ENCODE measurements around the gene FAM163B. TPM values are rescaled to one million over a fixed set of nuclear protein-coding genes. Genes with fewer than 3 reads are reported as not detected.

The FAM163B gene
- total RNA-seq, 1 experiment from 2014 or later: not detected

DNA sequence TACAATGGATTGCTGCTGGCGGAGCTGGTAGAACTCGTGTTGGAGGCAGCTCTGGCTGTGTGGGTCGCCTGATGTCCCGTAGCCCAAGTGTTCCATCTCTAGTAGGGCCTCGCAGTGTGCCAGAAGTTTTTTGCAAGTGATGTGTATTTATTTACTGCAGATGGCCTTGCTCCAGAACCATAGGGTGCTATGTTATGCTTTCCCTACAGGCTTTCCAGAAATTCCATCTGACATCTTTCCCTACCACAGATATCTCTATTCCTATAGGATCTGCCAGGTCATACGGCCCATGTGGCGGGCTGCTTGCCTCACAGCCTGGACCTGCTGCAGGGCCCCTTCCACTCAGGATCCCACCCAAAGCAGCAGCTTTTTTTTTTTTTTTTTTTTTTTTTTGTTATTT is 57.7 kb downstream of the FAM163B start:
- Mint-ChIP-seq H3K4me1 (ENCODE audit: insufficient read depth, unreplicated experiment) (no peaks in the 10 kb centered on the region), H3K36me3 (ENCODE audit: insufficient read depth, unreplicated experiment) (no peaks in the 10 kb centered on the region), H3K27me3 (ENCODE audit: insufficient read depth, unreplicated experiment) (peaks cover 59% of the 10 kb centered on the region), H3K9me3 (ENCODE audit: unreplicated experiment) (no peaks in the 10 kb centered on the region), H3K4me3 (ENCODE audit: unreplicated experiment) (no peak overlapping the region), H3K27ac (ENCODE audit: low read depth, unreplicated experiment) (no peak overlapping the region)
- ChIA-PET POLR2A (no interaction called here), CTCF (interaction anchor here (0.6 kb wide), 1 partner anchor 65 kb away, joined by 3 read pairs; no protein-coding TSS in a partner anchor)
- TF ChIP-seq, protein P1, sequence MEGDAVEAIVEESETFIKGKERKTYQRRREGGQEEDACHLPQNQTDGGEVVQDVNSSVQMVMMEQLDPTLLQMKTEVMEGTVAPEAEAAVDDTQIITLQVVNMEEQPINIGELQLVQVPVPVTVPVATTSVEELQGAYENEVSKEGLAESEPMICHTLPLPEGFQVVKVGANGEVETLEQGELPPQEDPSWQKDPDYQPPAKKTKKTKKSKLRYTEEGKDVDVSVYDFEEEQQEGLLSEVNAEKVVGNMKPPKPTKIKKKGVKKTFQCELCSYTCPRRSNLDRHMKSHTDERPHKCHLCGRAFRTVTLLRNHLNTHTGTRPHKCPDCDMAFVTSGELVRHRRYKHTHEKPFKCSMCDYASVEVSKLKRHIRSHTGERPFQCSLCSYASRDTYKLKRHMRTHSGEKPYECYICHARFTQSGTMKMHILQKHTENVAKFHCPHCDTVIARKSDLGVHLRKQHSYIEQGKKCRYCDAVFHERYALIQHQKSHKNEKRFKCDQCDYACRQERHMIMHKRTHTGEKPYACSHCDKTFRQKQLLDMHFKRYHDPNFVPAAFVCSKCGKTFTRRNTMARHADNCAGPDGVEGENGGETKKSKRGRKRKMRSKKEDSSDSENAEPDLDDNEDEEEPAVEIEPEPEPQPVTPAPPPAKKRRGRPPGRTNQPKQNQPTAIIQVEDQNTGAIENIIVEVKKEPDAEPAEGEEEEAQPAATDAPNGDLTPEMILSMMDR (IDR thresholded peaks at IDR 0.05; ENCODE audit: unreplicated experiment): no peak
- DNase-seq (ENCODE audit: unreplicated experiment): no peak
- intact Hi-C loops (cut with micrococcal nuclease): no loop called here
- BruUV-seq (replicated peaks): no TSS peak

DNA sequence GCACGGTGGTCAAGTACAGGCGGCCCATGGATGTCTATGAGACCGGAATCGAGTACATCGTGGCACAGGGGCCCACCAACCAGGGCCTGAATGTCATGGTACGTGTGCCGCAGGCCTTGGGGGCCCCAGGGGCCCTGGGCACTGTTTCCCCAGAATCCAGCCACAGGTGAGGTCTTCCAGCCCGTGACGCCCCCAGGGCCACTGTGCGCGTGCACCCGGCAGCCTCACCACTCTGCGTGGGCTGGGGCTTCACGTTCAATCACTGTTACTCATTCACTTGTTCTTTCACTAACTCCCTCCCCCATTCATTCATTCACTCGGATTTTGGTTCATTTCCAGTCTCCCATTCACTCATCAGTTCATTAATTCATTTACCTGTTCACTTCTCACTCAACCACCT is 62.1 kb downstream of the FAM163B start:
- POLR2A ChIA-PET: no interaction called here
- Mint-ChIP-seq H3K4me1 (ENCODE audit: insufficient read depth, unreplicated experiment) (no peaks in the 10 kb centered on the region), H3K9me3 (ENCODE audit: unreplicated experiment) (no peaks in the 10 kb centered on the region), H3K4me3 (ENCODE audit: unreplicated experiment) (no peak overlapping the region), H3K27me3 (ENCODE audit: insufficient read depth, unreplicated experiment) (peaks cover 69% of the 10 kb centered on the region), H3K36me3 (ENCODE audit: insufficient read depth, unreplicated experiment) (no peaks in the 10 kb centered on the region), H3K27ac (ENCODE audit: low read depth, unreplicated experiment) (no peak overlapping the region)
- CTCF ChIA-PET: no interaction called here
- DNase-seq (ENCODE audit: unreplicated experiment): no peak
- TF ChIP-seq, protein P1 (IDR thresholded peaks at IDR 0.05; ENCODE audit: unreplicated experiment): no peak
- intact Hi-C loops (cut with micrococcal nuclease): no loop called here
- BruUV-seq (replicated peaks): no TSS peak

DNA sequence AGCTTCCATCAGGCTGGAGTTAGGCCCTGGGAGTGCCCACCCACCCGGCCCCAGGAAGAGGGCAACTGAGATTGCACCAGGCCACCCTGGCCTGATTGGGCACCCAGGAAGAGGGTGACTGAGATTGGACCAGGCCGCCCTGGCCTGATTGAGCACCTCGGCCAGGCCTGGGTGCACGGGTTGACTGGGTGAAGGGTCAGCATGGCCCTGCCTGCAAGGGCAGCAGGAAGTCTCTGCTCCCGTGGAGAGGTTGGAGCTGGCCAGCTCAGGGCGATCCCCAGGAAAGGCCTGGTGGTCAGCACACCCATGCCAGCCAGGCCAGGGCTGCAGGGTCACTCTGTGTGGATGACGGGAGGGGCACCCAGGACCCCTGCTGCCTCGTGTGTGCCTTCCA is 62.9 kb downstream of the FAM163B start:
- Mint-ChIP-seq H3K27me3 (ENCODE audit: insufficient read depth, unreplicated experiment) (peaks cover 61% of the 10 kb centered on the region), H3K4me3 (ENCODE audit: unreplicated experiment) (no peak overlapping the region), H3K9me3 (ENCODE audit: unreplicated experiment) (no peaks in the 10 kb centered on the region), H3K4me1 (ENCODE audit: insufficient read depth, unreplicated experiment) (no peaks in the 10 kb centered on the region), H3K27ac (ENCODE audit: low read depth, unreplicated experiment) (no peak overlapping the region), H3K36me3 (ENCODE audit: insufficient read depth, unreplicated experiment) (no peaks in the 10 kb centered on the region)
- intact Hi-C loops (cut with micrococcal nuclease): no loop called here
- CTCF ChIA-PET: no interaction called here
- POLR2A ChIA-PET: no interaction called here
- no TSS peak for BruUV-seq (replicated peaks)
- DNase-seq (ENCODE audit: unreplicated experiment): no peak
- TF ChIP-seq, protein P1 (IDR thresholded peaks at IDR 0.05; ENCODE audit: unreplicated experiment): no peak

DNA sequence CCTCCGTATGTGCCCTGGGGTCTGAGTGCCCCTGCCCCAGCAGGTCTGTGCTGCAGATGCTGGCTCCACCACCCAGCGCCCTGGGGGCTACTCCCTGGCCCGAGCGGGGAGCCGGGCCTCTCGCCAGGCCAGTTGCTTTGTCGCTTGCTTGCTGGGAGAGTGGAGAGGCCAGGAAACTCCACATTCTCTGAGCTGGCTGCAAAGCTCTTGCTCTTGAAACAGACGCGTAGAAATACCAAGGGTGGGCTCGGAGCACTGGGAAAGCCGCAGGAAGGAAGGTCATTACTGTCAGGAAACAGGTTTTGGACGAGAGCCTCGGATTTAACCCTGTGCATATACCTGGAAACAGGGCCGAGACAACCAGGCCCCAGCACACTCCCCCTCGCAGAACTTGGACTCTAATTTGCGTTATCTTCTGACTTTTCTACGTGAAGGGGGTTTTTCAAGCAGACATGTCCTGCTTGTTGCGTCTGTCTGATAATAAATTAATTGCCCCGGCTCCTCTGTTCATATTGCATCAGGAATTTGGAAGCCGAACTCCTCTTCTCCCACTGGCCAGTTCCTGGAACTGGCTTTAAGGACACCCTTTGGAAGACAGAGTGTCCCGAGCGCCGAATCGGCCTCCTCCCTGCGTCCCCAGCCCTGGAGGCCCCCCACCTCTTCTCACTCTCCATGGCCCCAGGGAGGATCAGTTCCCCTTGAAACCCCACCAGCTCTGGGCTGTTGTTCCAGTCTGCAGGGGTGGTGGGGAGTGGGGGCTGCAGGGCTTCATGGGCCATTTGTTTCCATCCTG is 63.5 kb downstream of the FAM163B start:
- ChIA-PET CTCF (interaction anchor here (0.7 kb wide), 1 partner anchor 400 kb away, joined by 3 read pairs; no protein-coding TSS in a partner anchor), POLR2A (no interaction called here)
- Mint-ChIP-seq H3K4me1 (ENCODE audit: insufficient read depth, unreplicated experiment) (no peaks in the 10 kb centered on the region), H3K9me3 (ENCODE audit: unreplicated experiment) (no peaks in the 10 kb centered on the region), H3K27me3 (ENCODE audit: insufficient read depth, unreplicated experiment) (peaks cover 55% of the 10 kb centered on the region), H3K4me3 (ENCODE audit: unreplicated experiment) (no peak overlapping the region), H3K36me3 (ENCODE audit: insufficient read depth, unreplicated experiment) (no peaks in the 10 kb centered on the region), H3K27ac (ENCODE audit: low read depth, unreplicated experiment) (no peak overlapping the region)
- intact Hi-C loops (cut with micrococcal nuclease): no loop called here
- TF ChIP-seq, protein P1 (IDR thresholded peaks at IDR 0.05; ENCODE audit: unreplicated experiment): no peak
- BruUV-seq (replicated peaks): no TSS peak
- DNase-seq (ENCODE audit: unreplicated experiment): no peak
